GM12878 (cell line): ENCODE results near the gene CRYBB1. TPM values are rescaled to one million over a fixed set of nuclear protein-coding genes. Genes with fewer than 3 reads are reported as not detected.

Experiments used
- ATAC-seq: fragments of 200-7000 bp; cut with Tn5 transposase; 3 replicates; pipeline ENCODE4 v1.9.1; 2020; ENCODE audit warnings: mild to moderate bottlenecking, moderate library complexity
- BruUV-seq: library from RNA; stranded (reverse); fragments of 400-500 nt; replicated peaks from 2 replicates; lab custom pipeline; 2021; lab: Mats Ljungman, UMichigan
- CTCF ChIA-PET: fragments of 300-600 bp; sonication (Branson Sonifier 250); formaldehyde crosslinking; extraction: SDS; loops from one replicate; lab custom pipeline; 2021; ENCODE audit warnings: inconsistent platforms; lab: Yijun Ruan, JAX
- POLR2A ChIA-PET: fragments of 350-600 bp; formaldehyde crosslinking; extraction: SDS; loops from one replicate; lab custom pipeline; 2021; ENCODE audit warnings: inconsistent platforms; lab: Charles Lee
- RAD21 ChIA-PET: fragments of 300-600 bp; sonication (Branson Sonifier 250); formaldehyde crosslinking; loops from one replicate; lab custom pipeline; 2023; ENCODE audit warnings: antibody characterized with exemption; ENCODE audit not compliant: unreplicated experiment; lab: Charles Lee
- SMC1A ChIA-PET: fragments of 300-600 bp; sonication (Branson Sonifier 250); formaldehyde crosslinking; loops from one replicate; lab custom pipeline; 2023; ENCODE audit not compliant: unreplicated experiment, uncharacterized antibody; lab: Charles Lee
- DNase-seq: peaks from one replicate; pipeline ENCODE4 v3.0.0-alpha.2; 2011; ENCODE audit warnings: low read depth, low spot score
- FAIRE-seq: peaks from 3 replicates; lab custom pipeline; 2011; peaks lifted over from hg19 to GRCh38; lab: Jason Lieb, UNC
- H2AFZ ChIP-seq: 2 replicates; pipeline ENCODE4 v1.6.0; 2011; ENCODE audit warnings: low read depth, low read length, control low read depth; ENCODE audit not compliant: control insufficient read depth
- H3K27ac ChIP-seq: 2 replicates; pipeline ENCODE4 v1.5.1; 2011; ENCODE audit warnings: control low read depth; ENCODE audit not compliant: control insufficient read depth, insufficient read depth
- H3K27me3 ChIP-seq, 2 experiments: replicated peaks in 1 of 2; 2 replicates each; pipeline versions ENCODE4 v1.6.0 to v1.6.1; 2011; ENCODE audit warnings: low read length in 1 of 2; ENCODE audit not compliant: control insufficient read depth in 2 of 2, insufficient read depth in 2 of 2
- H3K36me3 ChIP-seq, 2 experiments: 2 replicates each; pipeline ENCODE4 v1.5.1; 2011; ENCODE audit warnings: low read length in 1 of 2; ENCODE audit not compliant: control insufficient read depth in 2 of 2, insufficient read depth in 2 of 2
- H3K4me1 ChIP-seq: 2 replicates; pipeline ENCODE4 v1.6.1; 2011; ENCODE audit warnings: mild to moderate bottlenecking, low read length, moderate library complexity, mixed read lengths; ENCODE audit not compliant: control insufficient read depth, insufficient read depth
- H3K4me2 ChIP-seq: 2 replicates; pipeline ENCODE4 v1.6.0; 2011; ENCODE audit warnings: control low read depth; ENCODE audit not compliant: control insufficient read depth, insufficient read depth
- H3K4me3 ChIP-seq: fragments of 200-600 bp; sonication (generic); 2 replicates; pipeline ENCODE4 v1.5.1; 2016
- H3K79me2 ChIP-seq: 2 replicates; pipeline ENCODE4 v1.6.0; 2011; ENCODE audit warnings: low read length; ENCODE audit not compliant: control insufficient read depth, insufficient read depth
- H3K9ac ChIP-seq: 2 replicates; pipeline ENCODE4 v1.8.0; 2011; ENCODE audit warnings: low read length, control low read depth, mixed read lengths; ENCODE audit not compliant: control insufficient read depth, insufficient read depth
- H3K9me3 ChIP-seq: replicated peaks from 3 replicates; pipeline ENCODE4 v1.5.1; 2011; ENCODE audit warnings: mild to moderate bottlenecking, low read length; ENCODE audit not compliant: control insufficient read depth, insufficient read depth
- H4K20me1 ChIP-seq: 2 replicates; pipeline ENCODE4 v1.6.0; 2011; ENCODE audit not compliant: control insufficient read depth, insufficient read depth
- CBFB ChIP-seq: IDR thresholded peaks from 2 replicates; pipeline ENCODE4 v1.6.1; 2016; ENCODE audit warnings: antibody characterized with exemption, low read depth
- CUX1 ChIP-seq: IDR thresholded peaks from 2 replicates; pipeline ENCODE4 v1.6.1; 2012; ENCODE audit warnings: improper control_type of control experiment, low read depth, low read length; ENCODE audit not compliant: insufficient replicate concordance
- HDAC6 ChIP-seq: fragments of 200-600 bp; sonication (generic); IDR thresholded peaks from one replicate; pipeline ENCODE4 v1.8.0; 2017; ENCODE audit warnings: antibody characterized with exemption; ENCODE audit not compliant: unreplicated experiment
- NR2F1 ChIP-seq: fragments of 450-650 bp; conservative IDR thresholded peaks from 2 replicates; pipeline ENCODE4 v1.6.1; 2017; ENCODE audit warnings: mild to moderate bottlenecking
- RFX5 ChIP-seq: IDR thresholded peaks from 2 replicates; pipeline ENCODE4 v1.6.1; 2011; ENCODE audit warnings: low read depth, low read length, improper control_type of control experiment
- SIN3A ChIP-seq: IDR thresholded peaks from 2 replicates; pipeline ENCODE4 v1.6.1; 2012; ENCODE audit warnings: low read depth, low read length, improper control_type of control experiment
- SKIL ChIP-seq: fragments of 450-650 bp; IDR thresholded peaks from 2 replicates; pipeline ENCODE4 v1.6.1; 2017; ENCODE audit warnings: mild to moderate bottlenecking, low read depth, inconsistent platforms; ENCODE audit not compliant: poor library complexity, severe bottlenecking
- TARDBP ChIP-seq: IDR thresholded peaks from 2 replicates; pipeline ENCODE4 v1.6.1; 2016; ENCODE audit warnings: borderline replicate concordance
- TCF12 ChIP-seq: IDR thresholded peaks from 2 replicates; pipeline ENCODE4 v1.6.1; 2011; ENCODE audit warnings: low read depth, mild to moderate bottlenecking, low read length
- USF2 ChIP-seq: IDR thresholded peaks from 2 replicates; pipeline ENCODE4 v1.6.1; 2011; ENCODE audit warnings: low read depth, low read length, improper control_type of control experiment, borderline replicate concordance
- ZNF622 ChIP-seq: fragments of 450-650 bp; IDR thresholded peaks from 2 replicates; pipeline ENCODE4 v1.6.1; 2017; ENCODE audit warnings: mild to moderate bottlenecking, inconsistent platforms
- WGBS: methylation state at CpG from one replicate; pipeline ENCODE4 v1.1.6; 2016; ENCODE audit warnings: low lambda C conversion rate; ENCODE audit not compliant: insufficient replicate concordance, insufficient coverage; ENCODE audit errors: missing lambda C conversion rate; 5-methylcytosine and 5-hydroxymethylcytosine counted together
- in situ Hi-C: fragments of 300-500 bp; cut with MboI; formaldehyde crosslinking; loops from 9 replicates; pipeline ENCODE4 v1.14.3; 2018; ENCODE audit warnings: mixed read lengths
- intact Hi-C: fragments of 100-400 bp; cut with micrococcal nuclease; formaldehyde crosslinking; loops from one replicate; pipeline ENCODE4 v1.14.2; 2022; ENCODE audit not compliant: unreplicated experiment
- polyA plus RNA-seq, 11 experiments: library from polyadenylated mRNA; depleted of rRNA in 4 of 11; unstranded in 6 of 11; stranded (reverse) in 5 of 11; fragments of >200 nt; fragmentation: Nextera tagmentation in 4 of 11; fragmentation: Illumina TruSeq in 1 of 11; extraction: Ambion mirVana in 4 of 11; extraction: Trizol in 1 of 11; gene quantifications; 1 replicate in 1 of 11; 2 replicates in 10 of 11; pipeline versions ENCODE4 v1.2.1 to v1.2.3, GENCODE V29; 2011 to 2016; ENCODE audit warnings: inconsistent platforms in 2 of 11, missing spikeins in 2 of 11, low read depth in 1 of 11
- total RNA-seq, 4 experiments: library from RNA; depleted of rRNA in 3 of 4; stranded (reverse); fragments of >200 nt in 3 of 4; fragmentation: Illumina TruSeq in 1 of 4; extraction: Trizol in 1 of 4; gene quantifications; 2 replicates each; pipeline versions ENCODE4 v1.2.1 to v1.2.3, GENCODE V29; 2013 to 2021
- TF ChIP-seq, protein P1 (sequence below): IDR thresholded peaks from 2 replicates; pipeline ENCODE4 v1.6.1; 2012; ENCODE audit warnings: low read depth, low read length, improper control_type of control experiment
- TF ChIP-seq, protein P2 (sequence below): IDR thresholded peaks from 2 replicates; pipeline ENCODE4 v1.6.1; 2011; ENCODE audit warnings: low read depth, mild to moderate bottlenecking, low read length, moderate library complexity, borderline replicate concordance; ENCODE audit errors: extremely low read depth

CRYBB1 gene
- total and polyA plus RNA-seq, 10 of the 15 experiments (the other 5 are each of a cell fraction or from before 2014, with no cell fraction given): 0.09 to 0.64 (median 0.23) TPM; not detected in 5

GRCh38 chr22:26597026-26597425, 20.8 kb downstream of the CRYBB1 start:
- DNase-seq (no peak), FAIRE-seq (no peak), ATAC-seq (no peak)
- WGBS: 71% methylated on average over 4 of the region's 4 CpGs
- H3K79me2 ChIP-seq: no peaks in the 10 kb centered on the region
- no peak overlapping the region for H3K4me2 ChIP-seq
- TF ChIP-seq SKIL: no peak
- no peak for TF ChIP-seq TCF12
- no peak for TF ChIP-seq ZNF622
- TF ChIP-seq CUX1: no peak
- no peak for TF ChIP-seq SIN3A
- TF ChIP-seq RFX5: no peak
- TF ChIP-seq USF2: no peak
- TF ChIP-seq TARDBP: no peak
- no peak for TF ChIP-seq CBFB
- TF ChIP-seq, protein P1, sequence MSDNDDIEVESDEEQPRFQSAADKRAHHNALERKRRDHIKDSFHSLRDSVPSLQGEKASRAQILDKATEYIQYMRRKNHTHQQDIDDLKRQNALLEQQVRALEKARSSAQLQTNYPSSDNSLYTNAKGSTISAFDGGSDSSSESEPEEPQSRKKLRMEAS: no peak
- TF ChIP-seq NR2F1: no peak
- TF ChIP-seq, protein P2, sequence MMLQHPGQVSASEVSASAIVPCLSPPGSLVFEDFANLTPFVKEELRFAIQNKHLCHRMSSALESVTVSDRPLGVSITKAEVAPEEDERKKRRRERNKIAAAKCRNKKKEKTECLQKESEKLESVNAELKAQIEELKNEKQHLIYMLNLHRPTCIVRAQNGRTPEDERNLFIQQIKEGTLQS: no peak
- no peak for TF ChIP-seq HDAC6
- ChIA-PET SMC1A (interaction anchor here (1.1 to 1.9 kb wide), 2 partner anchors 10 to 14 kb away, joined by 3 to 6 read pairs; no protein-coding TSS in a partner anchor), RAD21 (no interaction called here), POLR2A (no interaction called here), CTCF (interaction anchor here (0.7 to 1.3 kb wide), 2 partner anchors 10 to 12 kb away, joined by 3 to 4 read pairs; no protein-coding TSS in a partner anchor)
- H3K27ac ChIP-seq: no peak overlapping the region
- peaks cover 15% of the 10 kb centered on the region for H3K4me1 ChIP-seq
- H3K9ac ChIP-seq: no peak overlapping the region
- intact Hi-C loops (no loop called here), in situ Hi-C loops (no loop called here)
- no peaks in the 10 kb centered on the region for H3K36me3 ChIP-seq
- no peaks in the 10 kb centered on the region for H3K27me3 ChIP-seq
- no peaks in the 10 kb centered on the region for H4K20me1 ChIP-seq
- no peak overlapping the region for H3K4me3 ChIP-seq
- no peak overlapping the region for H2AFZ ChIP-seq
- no TSS peak for BruUV-seq
- H3K9me3 ChIP-seq: no peaks in the 10 kb centered on the region
